ENCODE data around the gene PPFIA4. TPM values are rescaled to one million over a fixed set of nuclear protein-coding genes. Genes with fewer than 3 reads are reported as not detected.

Gene PPFIA4
- total RNA-seq, 1 experiment from 2014 or later: 3.0 TPM

- no peaks in the 10 kb centered on the region for H3K27me3 ChIP-seq (replicated peaks; ENCODE audit: insufficient read depth, low read depth, low read length, poor library complexity)
- no peaks in the 10 kb centered on the region for H3K9me3 ChIP-seq (ENCODE audit: low read depth, low read length, poor library complexity, severe bottlenecking)
- H3K4me1 ChIP-seq (ENCODE audit: insufficient read depth, low read length, poor library complexity, severe bottlenecking): no peaks in the 10 kb centered on the region
- no peak overlapping the region for H3K4me3 ChIP-seq (ENCODE audit: low read depth, low read length, poor library complexity, severe bottlenecking)
- BruUV-seq (replicated peaks): no TSS peak
- DNase-seq (ENCODE audit: low spot score): peak; percentile 19
- H3K36me3 ChIP-seq (ENCODE audit: insufficient read depth, low read length, poor library complexity, severe bottlenecking): no peaks in the 10 kb centered on the region
- intact Hi-C loops (cut with micrococcal nuclease; ENCODE audit: unreplicated experiment): no loop called here
- ChIA-PET CTCF (interaction anchor here (1.0 kb wide), 1 partner anchor 88 kb away, joined by 9 read pairs; no protein-coding TSS in a partner anchor), POLR2A (ENCODE audit: low non-redundant PET) (no interaction called here)
- TF ChIP-seq CTCF (conservative IDR thresholded peaks at IDR 0.05; ENCODE audit: low read depth, low read length): no peak
- H3K27ac ChIP-seq (ENCODE audit: low read depth, low read length, poor library complexity, severe bottlenecking): no peak overlapping the region
These were observed 31.8 kb downstream of the PPFIA4 start for GRCh38 chr1:203057911-203058675.

GRCh38 chr1:203058676-203058935, 32.3 kb downstream of the PPFIA4 start:
- CTCF ChIA-PET: interaction anchor here (1.0 to 1.1 kb wide), 2 partner anchors 18 to 88 kb away, joined by 6 to 9 read pairs; no protein-coding TSS in a partner anchor
- no peaks in the 10 kb centered on the region for H3K9me3 ChIP-seq (ENCODE audit: low read depth, low read length, poor library complexity, severe bottlenecking)
- POLR2A ChIA-PET (ENCODE audit: low non-redundant PET): no interaction called here
- no TSS peak for BruUV-seq (replicated peaks)
- H3K27ac ChIP-seq (ENCODE audit: low read depth, low read length, poor library complexity, severe bottlenecking): no peak overlapping the region
- DNase-seq (ENCODE audit: low spot score): no peak
- intact Hi-C loops (cut with micrococcal nuclease; ENCODE audit: unreplicated experiment): no loop called here
- no peak overlapping the region for H3K4me3 ChIP-seq (ENCODE audit: low read depth, low read length, poor library complexity, severe bottlenecking)
- H3K36me3 ChIP-seq (ENCODE audit: insufficient read depth, low read length, poor library complexity, severe bottlenecking): no peaks in the 10 kb centered on the region
- TF ChIP-seq EZH2 (IDR thresholded peaks at IDR 0.05; ENCODE audit: borderline replicate concordance, low read depth, low read length, poor library complexity, severe bottlenecking) (no peak), CTCF (conservative IDR thresholded peaks at IDR 0.05; ENCODE audit: low read depth, low read length) (no peak)
- H3K27me3 ChIP-seq (replicated peaks; ENCODE audit: insufficient read depth, low read depth, low read length, poor library complexity): no peaks in the 10 kb centered on the region
- no peaks in the 10 kb centered on the region for H3K4me1 ChIP-seq (ENCODE audit: insufficient read depth, low read length, poor library complexity, severe bottlenecking)

- ChIA-PET CTCF (interaction anchor here (1.1 kb wide), 1 partner anchor 19 kb away, joined by 6 read pairs; no protein-coding TSS in a partner anchor), POLR2A (ENCODE audit: low non-redundant PET) (no interaction called here)
- Histone ChIP-seq H3K36me3 (ENCODE audit: insufficient read depth, low read length, poor library complexity, severe bottlenecking) (no peaks in the 10 kb centered on the region), H3K27me3 (replicated peaks; ENCODE audit: insufficient read depth, low read depth, low read length, poor library complexity) (no peaks in the 10 kb centered on the region), H3K4me1 (ENCODE audit: insufficient read depth, low read length, poor library complexity, severe bottlenecking) (no peaks in the 10 kb centered on the region), H3K9me3 (ENCODE audit: low read depth, low read length, poor library complexity, severe bottlenecking) (no peaks in the 10 kb centered on the region), H3K27ac (ENCODE audit: low read depth, low read length, poor library complexity, severe bottlenecking) (no peak overlapping the region), H3K4me3 (ENCODE audit: low read depth, low read length, poor library complexity, severe bottlenecking) (no peak overlapping the region)
- no peak for DNase-seq (ENCODE audit: low spot score)
- intact Hi-C loops (cut with micrococcal nuclease; ENCODE audit: unreplicated experiment): no loop called here
- no TSS peak for BruUV-seq (replicated peaks)
- TF ChIP-seq EZH2 (IDR thresholded peaks at IDR 0.05; ENCODE audit: borderline replicate concordance, low read depth, low read length, poor library complexity, severe bottlenecking) (no peak), CTCF (conservative IDR thresholded peaks at IDR 0.05; ENCODE audit: low read depth, low read length) (no peak)
These were observed 33.2 kb downstream of the PPFIA4 start for GRCh38 chr1:203059485-203059884.

Measured in A673 (cell line).